Hepatocyte (in vitro differentiated cells): ENCODE data around the gene ADCY6. TPM values are rescaled to one million over a fixed set of nuclear protein-coding genes. Genes with fewer than 3 reads are reported as not detected.

Source experiments
- DNase-seq: peaks from one replicate; pipeline ENCODE4 v3.0.0-alpha.2; 2016; ENCODE audit warnings: low spot score
- H2AFZ ChIP-seq: fragments of 200-600 bp; sonication (generic); 2 replicates; pipeline ENCODE4 v1.6.0; 2016; ENCODE audit warnings: antibody characterized with exemption, mild to moderate bottlenecking
- H3K27ac ChIP-seq: fragments of 200-600 bp; sonication (generic); 2 replicates; pipeline ENCODE4 v1.5.1; 2016; ENCODE audit warnings: mild to moderate bottlenecking
- H3K27me3 ChIP-seq: fragments of 200-600 bp; sonication (generic); 2 replicates; pipeline ENCODE4 v1.6.1; 2016
- H3K36me3 ChIP-seq: fragments of 200-600 bp; sonication (generic); replicated peaks from 2 replicates; pipeline ENCODE4 v1.5.1; 2016; ENCODE audit warnings: low read depth; ENCODE audit not compliant: insufficient read depth
- H3K4me1 ChIP-seq: fragments of 200-600 bp; sonication (generic); 2 replicates; pipeline ENCODE4 v1.5.1; 2016; ENCODE audit warnings: mild to moderate bottlenecking, moderate library complexity; ENCODE audit not compliant: insufficient read depth
- H3K4me2 ChIP-seq: fragments of 200-600 bp; sonication (generic); 2 replicates; pipeline ENCODE4 v1.6.0; 2016
- H3K4me3 ChIP-seq: fragments of 200-600 bp; sonication (generic); 2 replicates; pipeline ENCODE4 v1.5.1; 2016; ENCODE audit warnings: mild to moderate bottlenecking
- H3K79me2 ChIP-seq: fragments of 200-600 bp; sonication (generic); 2 replicates; pipeline ENCODE4 v1.6.0; 2017; ENCODE audit warnings: mild to moderate bottlenecking
- H3K9me2 ChIP-seq: fragments of 200-600 bp; sonication (generic); replicated peaks from 2 replicates; pipeline ENCODE4 v1.6.0; 2017; ENCODE audit warnings: mild to moderate bottlenecking; ENCODE audit not compliant: insufficient read depth
- H3K9me3 ChIP-seq: fragments of 200-600 bp; sonication (generic); 2 replicates; pipeline ENCODE4 v1.5.1; 2016; ENCODE audit warnings: low read depth, mild to moderate bottlenecking
- H4K20me1 ChIP-seq: fragments of 200-600 bp; sonication (generic); 2 replicates; pipeline ENCODE4 v1.6.0; 2016; ENCODE audit warnings: mild to moderate bottlenecking; ENCODE audit not compliant: insufficient read depth, poor library complexity, severe bottlenecking
- CTCF ChIP-seq: fragments of 200-600 bp; sonication (generic); IDR thresholded peaks from 2 replicates; pipeline ENCODE4 v1.5.1; 2016; ENCODE audit warnings: antibody characterized with exemption, mild to moderate bottlenecking; ENCODE audit not compliant: poor library complexity
- EZH2 ChIP-seq: fragments of 200-600 bp; sonication (generic); IDR thresholded peaks from 2 replicates; pipeline ENCODE4 v1.6.1; 2016; ENCODE audit warnings: antibody characterized with exemption, mild to moderate bottlenecking, borderline replicate concordance
- EZH2phosphoT487 ChIP-seq: fragments of 200-600 bp; sonication (generic); IDR thresholded peaks from one replicate; pipeline ENCODE4 v1.6.1; 2018; ENCODE audit warnings: antibody characterized with exemption, mild to moderate bottlenecking, low read depth, moderate library complexity; ENCODE audit not compliant: unreplicated experiment, severe bottlenecking
- WGBS: methylation state at CpG from one replicate; pipeline ENCODE4 v1.1.6; 2016; ENCODE audit warnings: low lambda C conversion rate; ENCODE audit errors: missing lambda C conversion rate; 5-methylcytosine and 5-hydroxymethylcytosine counted together
- polyA plus RNA-seq: library from polyadenylated mRNA; unstranded; fragments of >200 nt; fragmentation: Nextera tagmentation; extraction: Ambion mirVana; gene quantifications from 2 replicates; pipeline ENCODE4 v1.2.1, GENCODE V29; 2016
- total RNA-seq: library from RNA; depleted of rRNA; stranded (reverse); fragments of >200 nt; gene quantifications from 2 replicates; pipeline ENCODE4 v1.2.3, GENCODE V29; 2014

The ADCY6 gene
- total and polyA plus RNA-seq, 2 experiments from 2014 or later = 22.7 to 37.7 TPM

GRCh38 chr12:48831257-48831656, 42.4 kb upstream of the ADCY6 start:
- H3K36me3 ChIP-seq = no peaks in the 10 kb centered on the region
- TF ChIP-seq CTCF = no peak
- TF ChIP-seq EZH2 = no peak
- no peak overlapping the region for H2AFZ ChIP-seq
- no peak overlapping the region for H3K27ac ChIP-seq
- H3K79me2 ChIP-seq = no peaks in the 10 kb centered on the region
- no peaks in the 10 kb centered on the region for H3K4me1 ChIP-seq
- H3K27me3 ChIP-seq = no peaks in the 10 kb centered on the region
- DNase-seq = no peak
- WGBS = 94% methylated on average over 6 of the region's 6 CpGs
- no peaks in the 10 kb centered on the region for H3K9me2 ChIP-seq
- H4K20me1 ChIP-seq = no peaks in the 10 kb centered on the region
- H3K9me3 ChIP-seq = no peaks in the 10 kb centered on the region
- no peak overlapping the region for H3K4me2 ChIP-seq
- H3K4me3 ChIP-seq = no peak overlapping the region

DNA sequence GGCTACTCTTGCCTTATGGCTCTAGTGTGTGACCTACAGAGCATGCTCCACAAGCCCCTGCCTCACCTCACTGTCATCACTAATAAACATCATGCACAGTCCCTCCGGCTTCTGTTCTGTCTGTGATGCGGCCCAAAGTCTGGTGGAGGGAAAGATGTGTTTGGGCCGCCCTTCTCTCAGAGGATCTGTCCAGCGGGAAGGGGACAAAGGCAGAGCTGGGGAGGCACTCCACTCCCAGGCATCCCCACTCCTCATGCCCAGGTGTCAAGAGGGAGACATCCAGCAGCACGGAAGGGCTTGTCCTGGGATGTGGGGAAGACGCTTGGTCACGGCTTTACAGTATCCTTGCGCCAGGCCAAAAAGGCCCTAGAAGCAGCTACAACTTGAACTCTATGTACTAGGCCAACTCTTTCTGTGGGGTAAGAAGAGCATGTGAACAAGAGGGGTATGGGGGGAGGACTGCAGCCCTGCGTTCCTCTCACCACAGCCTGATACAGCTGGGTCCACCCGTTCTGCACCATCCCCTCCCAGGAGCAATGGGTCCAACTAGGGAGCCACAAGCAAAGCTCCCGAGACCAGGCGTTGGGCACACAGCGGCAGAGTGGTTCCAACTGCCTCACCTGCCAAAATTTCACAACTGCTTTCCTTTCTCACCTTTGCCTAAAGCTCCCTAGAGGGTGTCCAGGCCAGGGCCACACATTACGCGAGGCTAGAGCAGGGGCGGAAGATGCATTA, 40.1 kb upstream of the ADCY6 start:
- Histone ChIP-seq H3K27me3 (no peaks in the 10 kb centered on the region), H3K79me2 (no peaks in the 10 kb centered on the region), H3K4me1 (no peaks in the 10 kb centered on the region), H2AFZ (no peak overlapping the region), H3K4me3 (no peak overlapping the region), H3K9me2 (no peaks in the 10 kb centered on the region), H3K4me2 (no peak overlapping the region), H3K27ac (no peak overlapping the region), H4K20me1 (no peaks in the 10 kb centered on the region), H3K9me3 (no peaks in the 10 kb centered on the region), H3K36me3 (no peaks in the 10 kb centered on the region)
- no peak for DNase-seq
- no peak for TF ChIP-seq EZH2
- WGBS = 93% methylated on average over 16 of the region's 16 CpGs

DNA sequence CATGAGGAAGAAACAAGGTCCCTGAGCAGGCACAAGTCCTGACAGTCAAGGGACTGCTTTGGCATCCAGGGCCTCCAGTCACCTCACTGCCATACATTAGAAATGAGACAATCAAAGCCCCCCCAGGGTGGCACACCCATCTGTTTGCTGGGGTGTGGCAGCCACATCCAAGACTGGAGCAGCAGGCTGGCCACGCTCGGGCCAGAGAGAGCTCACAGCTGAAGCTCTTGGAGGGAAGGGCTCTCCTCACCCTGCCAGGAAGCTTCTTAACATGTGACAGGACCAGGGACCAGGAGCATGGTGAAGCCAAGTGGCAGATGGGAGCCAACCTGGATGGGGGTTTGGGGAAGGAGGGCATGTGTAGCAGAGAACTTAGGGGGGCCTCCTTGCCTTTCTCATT, 39.4 kb upstream of the ADCY6 start:
- 96% methylated on average over 2 of the region's 2 CpGs for WGBS
- TF ChIP-seq EZH2 = no peak
- Histone ChIP-seq H2AFZ (no peak overlapping the region), H3K4me2 (no peak overlapping the region), H3K79me2 (no peaks in the 10 kb centered on the region), H3K9me3 (no peaks in the 10 kb centered on the region), H3K36me3 (no peaks in the 10 kb centered on the region), H3K4me1 (no peaks in the 10 kb centered on the region), H3K27ac (no peak overlapping the region), H3K4me3 (no peak overlapping the region), H3K27me3 (no peaks in the 10 kb centered on the region), H3K9me2 (no peaks in the 10 kb centered on the region), H4K20me1 (no peaks in the 10 kb centered on the region)
- DNase-seq = no peak

DNA sequence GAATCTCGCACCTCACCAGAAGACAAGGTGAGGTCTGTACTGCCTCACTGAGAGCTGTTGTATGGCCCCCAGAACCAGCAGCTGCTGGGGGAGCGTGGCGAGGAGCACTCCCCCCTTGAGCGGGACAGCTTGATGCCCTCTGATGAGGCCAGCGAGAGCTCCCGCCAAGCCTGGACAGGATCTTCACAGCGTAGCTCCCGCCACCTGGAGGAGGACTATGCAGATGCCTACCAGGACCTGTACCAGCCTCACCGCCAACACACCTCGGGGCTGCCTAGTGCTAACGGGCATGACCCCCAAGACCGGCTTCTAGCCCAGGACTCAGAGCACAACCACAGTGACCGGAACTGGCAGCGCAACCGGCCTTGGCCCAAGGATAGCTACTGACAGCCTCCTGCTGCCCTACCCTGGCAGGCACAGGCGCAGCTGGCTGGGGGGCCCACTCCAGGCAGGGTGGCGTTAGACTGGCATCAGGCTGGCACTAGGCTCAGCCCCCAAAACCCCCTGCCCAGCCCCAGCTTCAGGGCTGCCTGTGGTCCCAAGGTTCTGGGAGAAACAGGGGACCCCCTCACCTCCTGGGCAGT, 38.7 kb upstream of the ADCY6 start:
- H3K4me1 ChIP-seq = no peaks in the 10 kb centered on the region
- no peak overlapping the region for H3K27ac ChIP-seq
- no peaks in the 10 kb centered on the region for H4K20me1 ChIP-seq
- H3K4me3 ChIP-seq = no peak overlapping the region
- no peaks in the 10 kb centered on the region for H3K36me3 ChIP-seq
- no peaks in the 10 kb centered on the region for H3K27me3 ChIP-seq
- TF ChIP-seq EZH2phosphoT487 = no peak
- TF ChIP-seq CTCF = no peak
- no peak for TF ChIP-seq EZH2
- DNase-seq = no peak
- H3K9me3 ChIP-seq = no peaks in the 10 kb centered on the region
- no peaks in the 10 kb centered on the region for H3K9me2 ChIP-seq
- 95% methylated on average over 17 of the region's 17 CpGs for WGBS
- H3K4me2 ChIP-seq = no peak overlapping the region
- H2AFZ ChIP-seq = no peak overlapping the region
- H3K79me2 ChIP-seq = no peaks in the 10 kb centered on the region
